GM04503 (cell line): Measurements from ENCODE around the gene FXN.
"Not testable (repeated sequence)": the region's sequence is repeated elsewhere in the genome, so short reads cannot be mapped to it uniquely, and the experiment has no call there.

Source experiments
- DNase-seq: peaks from one replicate; pipeline ENCODE4 v3.0.0-alpha.2; 2012; ENCODE audit warnings: low read depth

Gene FXN

GRCh38 chr9:69104830-69105527 lies 69.4 kb downstream of the FXN start:
- no peak for DNase-seq

- DNase-seq = no peak
Observed at GRCh38 chr9:69107771-69108170, 72.2 kb downstream of the FXN start.

DNA sequence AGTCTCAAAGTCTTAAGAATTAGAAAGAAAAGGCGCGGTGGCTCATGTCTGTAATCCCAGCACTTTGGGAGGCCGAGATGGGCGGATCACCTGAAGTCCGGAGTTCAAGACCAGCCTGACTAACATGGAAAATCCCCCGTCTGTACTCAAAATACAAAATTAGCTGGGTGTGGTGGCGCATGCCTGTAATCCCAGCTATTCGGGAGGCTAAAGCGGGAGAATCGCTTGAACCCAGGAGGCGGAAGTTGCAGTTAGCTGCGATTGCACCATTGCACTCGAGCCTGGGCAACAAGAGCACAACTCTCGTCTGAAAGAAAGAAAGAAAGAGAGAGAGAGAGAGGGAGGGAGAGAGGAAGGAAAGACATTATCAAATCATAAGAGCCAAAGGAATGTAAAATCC lies 73.2 kb downstream of the FXN start:
- DNase-seq = not testable (repeated sequence)

DNA sequence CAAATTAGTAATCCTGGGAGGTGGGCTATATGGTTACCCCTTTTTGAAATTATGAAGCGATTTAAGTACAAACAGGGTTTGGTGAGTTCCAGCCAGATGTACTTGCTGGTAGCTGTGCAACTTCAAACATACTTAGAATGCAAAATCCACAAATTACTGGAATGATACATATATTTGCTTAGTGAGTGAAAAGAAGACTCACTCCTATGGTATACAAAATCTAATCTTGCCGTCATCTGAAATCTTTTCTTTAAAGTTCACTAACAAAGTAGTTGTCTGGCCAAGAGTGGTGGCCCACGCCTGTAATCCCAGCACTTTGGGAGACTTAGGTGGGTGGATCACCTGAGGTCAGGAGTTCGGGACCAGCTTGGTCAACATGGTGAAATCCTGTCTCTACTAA lies 73.6 kb downstream of the FXN start:
- no peak for DNase-seq

- DNase-seq = not testable (repeated sequence)
Observed at GRCh38 chr9:69112646-69113045, 77.1 kb downstream of the FXN start.

GRCh38 chr9:69115621-69116020 lies 80.1 kb downstream of the FXN start:
- DNase-seq = peak; percentile 51

GRCh38 chr9:69118656-69119055 lies 83.1 kb downstream of the FXN start:
- no peak for DNase-seq

GRCh38 chr9:69120380-69121154 lies 85.0 kb downstream of the FXN start:
- DNase-seq = no peak

DNA sequence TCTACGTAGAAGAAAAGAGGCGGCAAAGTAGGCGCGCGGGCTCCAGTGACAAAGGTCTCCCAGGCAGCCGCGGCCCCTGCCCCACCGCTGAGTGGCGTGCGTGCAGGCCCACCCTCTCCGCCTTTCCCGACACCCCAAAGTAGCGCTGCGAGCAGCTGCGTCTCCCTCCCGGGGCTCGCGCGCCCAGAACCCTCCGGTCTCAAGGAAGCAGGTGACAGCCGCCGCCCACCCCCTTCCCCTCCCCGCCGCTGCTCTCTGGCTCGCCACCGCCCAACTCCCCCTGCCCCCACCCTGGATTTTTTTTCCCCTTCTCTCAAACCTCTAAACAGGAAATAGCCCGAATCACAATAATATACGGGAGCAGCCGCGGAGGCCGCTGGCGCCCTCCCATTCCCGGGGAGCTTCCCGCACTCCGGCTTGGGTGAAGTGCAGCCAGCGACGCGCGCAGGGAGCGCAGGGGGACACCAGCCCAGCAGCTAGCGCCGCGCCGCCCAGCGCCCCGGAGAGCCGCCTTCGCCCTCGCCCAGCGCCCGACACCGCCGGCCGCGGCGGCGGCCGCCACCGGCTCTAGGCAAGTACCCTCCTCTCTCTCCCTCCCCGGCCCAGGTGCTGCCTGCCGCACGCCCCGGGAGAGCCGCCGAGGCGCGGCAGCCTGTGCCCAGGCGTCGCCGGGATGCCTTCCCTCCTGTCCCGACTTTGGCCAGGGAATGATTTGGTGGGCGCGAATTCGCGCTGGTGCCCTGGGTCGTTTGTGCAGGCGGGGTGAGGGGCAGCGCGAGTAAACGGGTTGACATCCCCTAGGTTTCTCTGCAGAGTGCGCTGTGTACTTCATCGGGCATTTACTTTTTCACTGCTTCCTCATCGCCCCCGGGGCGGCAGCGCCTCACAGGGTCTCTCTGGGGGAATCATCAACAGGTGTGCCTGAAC lies 85.9 kb downstream of the FXN start:
- no peak for DNase-seq

DNA sequence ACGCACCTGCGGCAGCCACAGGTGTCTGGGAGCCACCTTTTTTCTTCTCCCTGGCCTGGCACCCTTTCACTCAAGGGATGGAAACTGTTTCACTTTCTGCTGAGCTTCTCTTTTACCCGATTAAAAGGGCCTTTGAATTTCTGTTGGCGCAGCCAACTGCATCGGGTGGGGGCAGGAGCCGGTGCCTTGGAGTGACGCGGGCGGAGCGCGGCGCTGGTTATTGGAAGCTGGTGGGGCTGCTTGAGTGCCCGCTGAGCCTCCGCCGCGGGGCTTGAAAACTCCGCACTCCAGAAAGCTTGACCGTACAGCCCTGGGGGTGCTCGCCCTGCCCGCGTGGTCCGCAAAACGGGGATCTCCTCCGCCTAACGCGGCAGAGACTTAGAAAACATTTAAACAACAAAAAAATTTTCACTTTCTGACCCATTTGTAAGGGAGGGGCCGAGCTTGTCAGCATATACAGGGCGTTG lies 86.6 kb downstream of the FXN start:
- DNase-seq = no peak

DNA sequence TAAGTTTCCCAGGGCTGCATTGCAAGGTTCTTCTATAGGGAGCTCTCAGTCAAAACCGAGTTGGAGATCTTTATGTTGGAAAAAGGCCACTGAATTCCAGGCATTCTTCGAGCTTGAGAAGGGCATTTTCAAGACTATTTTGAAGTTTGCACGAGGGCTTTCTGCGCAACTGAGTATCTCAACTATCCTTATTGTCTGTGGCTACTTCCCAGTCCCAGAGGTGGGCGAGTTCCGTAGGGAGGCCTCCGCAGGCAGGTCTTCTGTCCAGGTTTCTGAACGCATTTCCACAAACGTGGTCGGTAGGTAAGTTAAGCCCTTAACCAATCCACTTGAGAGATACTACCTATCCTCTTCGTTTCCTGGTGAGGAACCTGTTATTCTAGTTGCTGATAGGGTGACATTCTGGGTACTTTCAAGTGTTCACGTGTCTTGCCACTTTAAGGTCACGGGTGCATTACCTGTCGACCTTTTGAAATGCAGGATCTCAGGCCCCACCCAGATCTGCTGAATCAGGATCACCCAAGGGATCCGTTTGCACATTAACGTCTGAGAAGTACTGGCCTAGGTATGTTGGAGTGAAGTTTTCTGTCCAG lies 87.1 kb downstream of the FXN start:
- DNase-seq = no peak

DNA sequence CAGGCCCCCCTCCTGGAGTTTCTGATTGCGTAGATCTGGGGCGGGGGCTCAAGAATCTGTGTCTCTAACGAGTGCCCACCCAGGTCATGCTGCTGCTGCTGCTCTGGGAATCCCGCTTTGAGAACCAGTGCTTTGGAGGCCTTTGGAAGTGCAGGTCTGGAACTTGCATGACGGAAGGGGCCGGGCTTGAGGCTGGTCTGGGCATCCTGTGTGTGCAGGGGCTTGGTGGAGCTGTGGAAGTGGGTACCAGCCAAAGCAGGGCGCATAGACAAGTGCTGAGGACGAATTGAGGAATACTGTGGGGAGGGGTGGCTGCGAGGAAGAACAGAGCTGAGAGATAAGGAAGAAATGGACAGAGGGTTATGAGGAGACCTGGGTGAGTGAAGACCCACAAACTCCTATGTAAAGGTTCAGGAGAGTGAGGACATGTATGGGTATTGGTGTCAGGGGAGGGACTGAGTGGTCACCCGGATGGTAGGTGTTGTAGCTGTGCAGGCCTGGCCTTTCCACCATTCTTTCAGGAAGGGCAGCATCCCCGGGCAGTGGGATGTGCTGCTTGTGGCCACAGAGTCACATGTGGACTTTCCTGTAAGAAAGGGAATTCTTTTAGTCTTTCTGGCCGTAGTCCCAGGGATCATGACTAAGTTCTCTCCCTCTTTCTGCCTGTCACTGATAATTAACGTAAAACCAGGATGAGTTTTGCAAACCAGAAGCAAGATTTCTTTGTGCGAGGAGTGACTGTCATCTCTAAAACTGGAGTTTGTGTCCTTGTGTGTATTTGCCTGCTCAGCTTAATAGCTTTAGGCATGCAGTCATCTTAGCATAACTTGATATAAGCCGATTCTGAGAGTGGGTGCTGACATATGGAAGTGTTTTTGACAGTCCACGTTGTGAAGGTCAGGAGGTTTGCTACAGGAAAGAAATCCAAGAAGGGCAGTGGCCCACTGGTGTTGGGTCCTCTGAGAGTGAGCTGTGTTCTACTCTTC lies 95.2 kb downstream of the FXN start:
- peak; percentile 67 for DNase-seq

GRCh38 chr9:69131682-69132081 lies 96.1 kb downstream of the FXN start:
- DNase-seq = peak; percentile 88

DNA sequence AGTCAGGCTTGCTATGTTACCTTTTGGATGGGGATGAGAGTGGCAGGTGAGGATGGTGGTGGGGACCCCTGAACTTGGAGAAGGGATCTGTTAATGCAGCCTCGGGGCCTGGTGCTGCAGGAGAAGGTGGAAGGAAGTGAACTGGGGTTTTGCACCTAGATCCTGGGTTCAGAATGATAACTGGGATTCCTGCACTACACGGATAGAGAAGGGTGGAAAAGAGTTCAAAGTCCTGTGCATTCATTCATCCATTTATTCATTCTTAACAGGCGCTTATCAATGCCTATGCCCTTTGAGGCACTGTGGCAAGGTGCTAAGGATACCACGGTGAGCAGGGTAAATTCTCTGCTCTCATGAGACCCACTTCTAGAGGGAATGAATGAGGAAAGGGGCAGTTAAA lies 96.8 kb downstream of the FXN start:
- DNase-seq = no peak

DNA sequence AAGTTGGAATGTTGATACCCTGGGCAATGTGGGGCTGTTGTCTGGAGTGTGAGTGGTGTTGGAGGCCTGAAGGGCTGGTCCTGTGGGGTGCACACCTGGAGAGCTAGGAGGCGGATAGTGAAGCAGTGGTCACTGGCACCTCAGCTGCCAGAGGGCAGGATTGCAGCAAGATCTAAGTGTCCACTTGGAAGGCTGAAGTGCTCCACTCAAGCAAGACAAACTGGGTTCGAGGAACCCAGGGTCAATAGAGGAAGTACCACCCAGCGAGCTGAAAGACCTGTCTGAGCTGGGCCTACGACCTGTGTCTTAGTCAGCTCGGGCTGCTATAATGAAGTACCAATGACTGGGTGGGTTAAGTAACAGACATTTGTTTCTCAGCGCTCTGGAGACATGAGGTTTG lies 98.9 kb downstream of the FXN start:
- DNase-seq = no peak

DNA sequence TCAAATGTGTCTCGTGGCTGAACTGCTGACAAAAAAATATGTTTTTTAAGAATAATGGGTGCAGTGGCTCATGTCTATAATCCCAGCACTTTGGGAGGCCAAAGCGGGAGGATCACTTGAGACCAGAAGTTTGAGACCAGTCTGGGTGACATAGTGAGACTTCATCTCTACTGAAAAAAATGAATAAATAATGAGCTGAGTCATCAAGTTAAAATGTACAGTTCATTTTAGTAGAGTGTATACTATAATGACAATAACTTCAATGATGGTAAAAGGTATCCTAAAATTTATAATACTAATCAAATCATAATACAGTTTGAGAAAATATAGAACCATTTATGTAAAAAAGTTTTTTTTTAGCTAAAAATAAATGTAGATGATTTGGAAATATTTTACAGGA lies 100.6 kb downstream of the FXN start:
- no peak for DNase-seq

DNA sequence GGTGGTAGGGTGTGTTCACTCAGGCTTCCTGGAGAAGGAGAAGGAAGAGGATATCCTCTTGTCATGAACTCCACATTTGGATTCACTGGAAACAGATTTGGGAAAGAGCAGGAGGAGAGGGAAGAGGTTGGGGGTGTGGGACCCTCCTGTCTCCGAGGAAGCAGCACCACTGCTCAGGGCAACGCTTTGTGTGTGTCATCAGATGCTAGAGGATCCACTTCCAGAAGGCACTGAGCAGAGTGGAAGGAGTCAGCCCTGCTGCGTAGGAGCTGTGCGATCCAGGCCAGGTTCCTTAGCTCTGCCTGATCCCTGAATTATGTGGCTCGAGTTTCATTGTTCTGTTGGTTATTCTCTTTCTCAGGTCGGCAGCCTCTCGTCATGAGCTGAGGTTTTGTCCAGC lies 101.2 kb downstream of the FXN start:
- no peak for DNase-seq

GRCh38 chr9:69137311-69137710 lies 101.8 kb downstream of the FXN start:
- no peak for DNase-seq

DNA sequence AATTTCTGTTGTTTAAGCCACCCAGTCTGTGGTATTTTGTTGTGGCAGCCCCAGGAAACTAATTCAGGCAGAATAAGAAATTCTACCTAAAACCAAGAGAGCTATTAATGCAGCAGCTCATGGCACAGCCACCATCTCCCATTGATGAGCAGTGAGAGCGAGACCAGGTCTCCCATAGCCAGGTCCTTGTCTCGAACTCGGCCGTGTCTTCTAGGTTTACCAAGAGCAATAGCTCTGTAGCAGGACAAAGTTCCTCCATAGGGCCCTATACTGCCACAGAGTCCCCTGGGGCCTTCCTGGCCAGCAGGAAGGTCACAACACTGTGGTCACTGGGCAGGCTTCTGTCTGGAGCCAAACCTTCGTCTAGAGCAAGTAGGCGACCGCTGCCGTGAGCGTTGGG lies 104.0 kb downstream of the FXN start:
- DNase-seq = no peak

GRCh38 chr9:69140123-69140735 lies 104.7 kb downstream of the FXN start:
- no peak for DNase-seq
